Loucy (cell line): Measurements from ENCODE around the gene WDR45B.

Experiments used
- EZH2phosphoT487 ChIP-seq: fragments of 200-600 bp; IDR thresholded peaks from 2 replicates; pipeline ENCODE4 v1.6.1; 2018; ENCODE audit warnings: antibody characterized with exemption, mild to moderate bottlenecking, moderate library complexity, borderline replicate concordance
- TF ChIP-seq, protein P1 (sequence below): fragments of 200-600 bp; sonication (generic); conservative IDR thresholded peaks from 2 replicates; pipeline ENCODE4 v1.5.1; 2014; ENCODE audit warnings: mild to moderate bottlenecking, antibody characterized with exemption, low read length

- TF ChIP-seq, protein P1, sequence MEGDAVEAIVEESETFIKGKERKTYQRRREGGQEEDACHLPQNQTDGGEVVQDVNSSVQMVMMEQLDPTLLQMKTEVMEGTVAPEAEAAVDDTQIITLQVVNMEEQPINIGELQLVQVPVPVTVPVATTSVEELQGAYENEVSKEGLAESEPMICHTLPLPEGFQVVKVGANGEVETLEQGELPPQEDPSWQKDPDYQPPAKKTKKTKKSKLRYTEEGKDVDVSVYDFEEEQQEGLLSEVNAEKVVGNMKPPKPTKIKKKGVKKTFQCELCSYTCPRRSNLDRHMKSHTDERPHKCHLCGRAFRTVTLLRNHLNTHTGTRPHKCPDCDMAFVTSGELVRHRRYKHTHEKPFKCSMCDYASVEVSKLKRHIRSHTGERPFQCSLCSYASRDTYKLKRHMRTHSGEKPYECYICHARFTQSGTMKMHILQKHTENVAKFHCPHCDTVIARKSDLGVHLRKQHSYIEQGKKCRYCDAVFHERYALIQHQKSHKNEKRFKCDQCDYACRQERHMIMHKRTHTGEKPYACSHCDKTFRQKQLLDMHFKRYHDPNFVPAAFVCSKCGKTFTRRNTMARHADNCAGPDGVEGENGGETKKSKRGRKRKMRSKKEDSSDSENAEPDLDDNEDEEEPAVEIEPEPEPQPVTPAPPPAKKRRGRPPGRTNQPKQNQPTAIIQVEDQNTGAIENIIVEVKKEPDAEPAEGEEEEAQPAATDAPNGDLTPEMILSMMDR: no peak
- no peak for TF ChIP-seq EZH2phosphoT487
These were observed 66.0 kb downstream of the WDR45B start for GRCh38 chr17:82582213-82582612.
